Calu3 (cell line): ENCODE data around the gene OR4C45. TPM values are rescaled to one million over a fixed set of nuclear protein-coding genes. Genes with fewer than 3 reads are reported as not detected.

Experiments
- BruUV-seq: library from RNA; stranded (reverse); fragments of 400-500 nt; replicated peaks from 2 replicates; lab custom pipeline; 2021; lab: Mats Ljungman, UMichigan
- CTCF ChIA-PET: fragments of 300-600 bp; sonication (Branson Sonifier 250); formaldehyde crosslinking; loops from one replicate; lab custom pipeline; 2022; ENCODE audit warnings: antibody characterized with exemption; lab: Charles Lee
- DNase-seq: peaks from one replicate; pipeline ENCODE4 v3.0.0; 2022
- H3K27ac Mint-ChIP-seq: one replicate; pipeline ENCODE4 v1.8.0; 2022; ENCODE audit warnings: mixed read lengths; ENCODE audit not compliant: unreplicated experiment
- H3K27me3 Mint-ChIP-seq: one replicate; pipeline ENCODE4 v1.8.0; 2022; ENCODE audit warnings: mixed read lengths; ENCODE audit not compliant: unreplicated experiment
- H3K36me3 Mint-ChIP-seq: one replicate; pipeline ENCODE4 v1.8.0; 2022; ENCODE audit warnings: mild to moderate bottlenecking, moderate library complexity, mixed read lengths; ENCODE audit not compliant: insufficient read depth, unreplicated experiment
- H3K4me1 Mint-ChIP-seq: one replicate; pipeline ENCODE4 v1.8.0; 2022; ENCODE audit warnings: mild to moderate bottlenecking, low read depth, mixed read lengths; ENCODE audit not compliant: unreplicated experiment
- H3K4me3 Mint-ChIP-seq: one replicate; pipeline ENCODE4 v1.8.0; 2022; ENCODE audit warnings: mild to moderate bottlenecking, low read depth, moderate library complexity, mixed read lengths; ENCODE audit not compliant: unreplicated experiment
- H3K9me3 Mint-ChIP-seq: one replicate; pipeline ENCODE4 v1.8.0; 2022; ENCODE audit warnings: low read depth, mixed read lengths; ENCODE audit not compliant: unreplicated experiment
- intact Hi-C: fragments of 100-400 bp; cut with micrococcal nuclease; formaldehyde crosslinking; loops from one replicate; pipeline ENCODE4 v1.10.0; 2022; ENCODE audit not compliant: unreplicated experiment
- total RNA-seq: library from RNA; stranded (reverse); gene quantifications from 2 replicates; pipeline ENCODE4 v1.2.3, GENCODE V29; 2022
- TF ChIP-seq, protein P1 (sequence below): fragments of 200-600 bp; IDR thresholded peaks from one replicate; pipeline ENCODE4 v1.8.0; 2022; ENCODE audit warnings: antibody characterized with exemption; ENCODE audit not compliant: unreplicated experiment

OR4C45 gene
- total RNA-seq, 1 experiment from 2014 or later = not detected

DNA sequence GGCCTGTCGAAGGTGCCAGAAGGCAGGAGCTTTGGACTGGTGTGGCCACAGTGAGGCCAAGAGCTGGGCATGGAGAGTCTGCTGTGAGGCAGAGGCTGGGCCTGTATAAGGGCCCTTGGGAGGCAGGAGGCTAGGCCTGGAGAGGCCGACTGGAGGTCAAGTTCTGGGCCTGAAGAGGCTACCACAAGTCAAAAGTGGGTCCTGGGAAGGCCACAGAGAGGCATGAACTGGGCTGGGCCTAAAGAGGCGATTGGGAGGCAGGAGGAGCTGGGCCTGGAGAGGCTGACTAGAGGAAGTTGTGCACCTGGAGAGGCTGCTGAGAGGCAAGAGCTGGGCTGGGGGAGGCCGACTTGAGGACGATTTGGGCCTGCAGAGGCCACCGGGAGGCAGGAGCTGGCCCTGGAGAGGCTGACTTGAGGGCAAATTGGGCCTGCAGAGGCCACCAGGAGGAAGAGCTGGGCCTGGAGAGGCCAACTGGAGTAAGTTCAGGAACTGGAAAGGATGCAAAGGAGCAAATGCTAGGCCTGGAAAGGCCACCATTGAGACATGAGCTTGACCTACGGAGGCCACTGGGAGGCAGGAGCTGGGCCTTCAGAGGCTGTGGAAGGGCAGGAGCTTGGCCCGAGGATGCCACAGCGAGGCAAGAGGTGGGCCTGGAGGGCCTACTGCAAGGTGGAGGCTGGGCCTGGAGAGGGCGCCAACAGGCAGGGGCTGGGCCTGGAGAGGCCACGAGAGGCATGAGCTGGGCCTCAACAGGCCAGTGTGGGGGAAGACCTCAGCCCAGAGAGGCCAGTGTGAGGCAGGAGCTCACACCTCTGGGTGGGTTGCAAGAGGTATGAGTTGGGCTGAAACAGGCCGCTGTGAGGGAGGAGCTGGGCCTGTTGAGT, 39.8 kb downstream of the OR4C45 start:
- no TSS peak for BruUV-seq
- no peaks in the 10 kb centered on the region for H3K4me1 Mint-ChIP-seq
- peaks cover 28% of the 10 kb centered on the region for H3K9me3 Mint-ChIP-seq
- CTCF ChIA-PET = no interaction called here
- no peak overlapping the region for H3K4me3 Mint-ChIP-seq
- intact Hi-C loops = no loop called here
- no peak for DNase-seq
- H3K27ac Mint-ChIP-seq = no peak overlapping the region
- TF ChIP-seq, protein P1, sequence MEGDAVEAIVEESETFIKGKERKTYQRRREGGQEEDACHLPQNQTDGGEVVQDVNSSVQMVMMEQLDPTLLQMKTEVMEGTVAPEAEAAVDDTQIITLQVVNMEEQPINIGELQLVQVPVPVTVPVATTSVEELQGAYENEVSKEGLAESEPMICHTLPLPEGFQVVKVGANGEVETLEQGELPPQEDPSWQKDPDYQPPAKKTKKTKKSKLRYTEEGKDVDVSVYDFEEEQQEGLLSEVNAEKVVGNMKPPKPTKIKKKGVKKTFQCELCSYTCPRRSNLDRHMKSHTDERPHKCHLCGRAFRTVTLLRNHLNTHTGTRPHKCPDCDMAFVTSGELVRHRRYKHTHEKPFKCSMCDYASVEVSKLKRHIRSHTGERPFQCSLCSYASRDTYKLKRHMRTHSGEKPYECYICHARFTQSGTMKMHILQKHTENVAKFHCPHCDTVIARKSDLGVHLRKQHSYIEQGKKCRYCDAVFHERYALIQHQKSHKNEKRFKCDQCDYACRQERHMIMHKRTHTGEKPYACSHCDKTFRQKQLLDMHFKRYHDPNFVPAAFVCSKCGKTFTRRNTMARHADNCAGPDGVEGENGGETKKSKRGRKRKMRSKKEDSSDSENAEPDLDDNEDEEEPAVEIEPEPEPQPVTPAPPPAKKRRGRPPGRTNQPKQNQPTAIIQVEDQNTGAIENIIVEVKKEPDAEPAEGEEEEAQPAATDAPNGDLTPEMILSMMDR = no peak
- peaks cover 3% of the 10 kb centered on the region for H3K36me3 Mint-ChIP-seq
- no peaks in the 10 kb centered on the region for H3K27me3 Mint-ChIP-seq

DNA sequence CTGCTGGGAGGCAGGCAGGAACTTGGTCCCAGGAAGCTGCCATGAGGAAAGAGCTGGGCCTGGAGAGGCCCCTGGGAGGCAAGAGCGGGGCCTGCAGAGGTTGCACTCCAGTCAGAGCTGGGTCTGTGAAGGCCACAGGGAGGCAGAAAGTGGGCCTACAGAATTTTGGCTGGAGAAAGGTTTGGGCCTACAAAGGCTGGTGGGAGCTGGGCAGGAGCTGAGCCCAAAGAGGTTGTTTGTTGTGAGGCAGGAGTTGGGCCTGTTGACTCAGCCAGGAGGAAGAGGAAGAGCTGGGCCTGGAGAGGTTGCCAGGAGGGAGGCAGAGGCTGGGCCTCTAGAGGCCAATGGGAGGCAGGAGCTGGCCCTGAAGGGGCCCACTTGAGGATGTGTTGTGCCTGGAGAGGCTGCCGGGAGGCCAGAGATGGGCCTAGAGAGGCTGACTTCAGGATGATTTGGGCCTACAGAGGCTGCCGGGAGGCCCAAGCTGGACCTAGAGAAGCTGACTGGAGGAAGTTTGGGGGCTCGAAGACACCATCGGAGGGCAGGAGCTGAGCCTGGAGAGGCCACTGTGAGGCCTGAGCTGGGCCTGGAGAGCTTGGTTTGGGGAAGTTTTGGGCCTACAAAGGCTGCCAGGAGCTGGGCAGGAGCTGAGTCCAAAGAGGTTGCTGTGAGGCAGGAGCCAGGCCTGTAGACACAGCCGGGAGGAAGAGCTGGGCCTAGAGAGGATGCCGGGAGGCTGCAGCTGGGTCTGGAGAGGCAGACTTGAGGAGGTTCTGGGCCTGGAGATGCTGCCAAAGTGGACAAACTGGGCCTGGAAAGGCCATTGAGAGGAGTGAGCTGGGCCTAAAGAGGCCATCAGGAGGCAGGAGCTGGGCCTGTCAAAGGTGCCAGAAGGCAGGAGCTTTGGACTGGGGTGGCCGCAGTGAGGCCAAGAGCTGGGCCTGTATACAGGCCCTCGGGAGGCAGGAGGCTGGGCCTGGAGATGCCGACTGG, 40.7 kb downstream of the OR4C45 start:
- H3K27me3 Mint-ChIP-seq = no peaks in the 10 kb centered on the region
- intact Hi-C loops = no loop called here
- no peak overlapping the region for H3K4me3 Mint-ChIP-seq
- no TSS peak for BruUV-seq
- DNase-seq = no peak
- peaks cover 31% of the 10 kb centered on the region for H3K9me3 Mint-ChIP-seq
- TF ChIP-seq, protein P1 = no peak
- H3K36me3 Mint-ChIP-seq = peaks cover 3% of the 10 kb centered on the region
- H3K4me1 Mint-ChIP-seq = no peaks in the 10 kb centered on the region
- no peak overlapping the region for H3K27ac Mint-ChIP-seq
- CTCF ChIA-PET = interaction anchor here (1.0 kb wide), 1 partner anchor 75 kb away, joined by 3 read pairs; no protein-coding TSS in a partner anchor

DNA sequence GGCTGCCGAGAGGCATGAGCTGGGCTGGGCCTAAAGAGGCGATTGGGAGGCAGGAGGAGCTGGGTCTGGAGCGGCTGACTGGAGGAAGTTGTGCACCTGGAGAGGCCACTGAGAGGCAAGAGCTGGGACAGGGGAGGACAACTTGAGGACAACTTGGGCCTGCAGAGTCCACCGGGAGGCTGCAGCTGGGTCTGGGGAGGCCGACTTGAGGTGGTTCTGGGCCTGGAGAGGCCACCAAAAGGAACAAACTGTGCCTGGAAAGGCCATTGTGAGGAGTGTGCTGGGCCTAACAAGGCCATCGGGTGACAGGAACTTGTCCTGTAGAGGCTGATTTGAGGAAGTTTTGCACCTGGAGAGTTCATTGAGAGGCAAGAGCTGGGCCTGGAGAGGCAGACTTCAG, 41.5 kb downstream of the OR4C45 start:
- BruUV-seq = no TSS peak
- Mint-ChIP-seq H3K4me1 (no peaks in the 10 kb centered on the region), H3K4me3 (no peak overlapping the region), H3K36me3 (peaks cover 3% of the 10 kb centered on the region), H3K9me3 (peaks cover 31% of the 10 kb centered on the region), H3K27ac (no peak overlapping the region), H3K27me3 (no peaks in the 10 kb centered on the region)
- intact Hi-C loops = no loop called here
- CTCF ChIA-PET = interaction anchor here (1.0 kb wide), 1 partner anchor 76 kb away, joined by 3 read pairs; no protein-coding TSS in a partner anchor
- DNase-seq = no peak
- TF ChIP-seq, protein P1 = no peak

DNA sequence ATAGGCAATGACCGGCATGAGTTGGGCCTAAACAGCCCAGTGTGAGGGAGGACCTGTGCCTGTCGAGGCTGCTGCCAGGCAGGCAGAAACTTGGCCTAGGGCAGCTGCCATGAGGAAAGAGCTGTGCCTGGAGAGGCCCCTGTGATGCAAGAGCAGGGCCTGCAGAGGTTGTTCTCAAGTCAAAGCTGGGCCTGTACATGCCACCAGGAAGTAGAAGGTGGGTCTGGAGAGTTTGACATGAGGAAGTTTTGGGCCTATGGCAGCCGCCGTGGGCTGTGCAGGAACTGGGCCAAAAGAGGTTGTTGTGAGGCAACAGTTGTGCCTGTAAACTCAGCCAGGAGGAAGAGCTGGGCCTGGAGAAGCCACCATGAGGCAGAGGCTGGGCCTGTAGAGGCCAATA, 43.2 kb downstream of the OR4C45 start:
- intact Hi-C loops = no loop called here
- Mint-ChIP-seq H3K9me3 (peaks cover 22% of the 10 kb centered on the region), H3K27ac (no peak overlapping the region), H3K36me3 (peaks cover 3% of the 10 kb centered on the region), H3K27me3 (no peaks in the 10 kb centered on the region), H3K4me3 (no peak overlapping the region), H3K4me1 (no peaks in the 10 kb centered on the region)
- BruUV-seq = no TSS peak
- DNase-seq = no peak
- CTCF ChIA-PET = no interaction called here
- TF ChIP-seq, protein P1 = no peak
